Measurements from ENCODE around the gene NKX3-2. TPM values are rescaled to one million over a fixed set of nuclear protein-coding genes. Genes with fewer than 3 reads are reported as not detected.

NKX3-2 gene
- total RNA-seq, 6 experiments from 2014 or later = 0.07 to 0.17 (median 0.11) TPM; not detected in 1

DNA sequence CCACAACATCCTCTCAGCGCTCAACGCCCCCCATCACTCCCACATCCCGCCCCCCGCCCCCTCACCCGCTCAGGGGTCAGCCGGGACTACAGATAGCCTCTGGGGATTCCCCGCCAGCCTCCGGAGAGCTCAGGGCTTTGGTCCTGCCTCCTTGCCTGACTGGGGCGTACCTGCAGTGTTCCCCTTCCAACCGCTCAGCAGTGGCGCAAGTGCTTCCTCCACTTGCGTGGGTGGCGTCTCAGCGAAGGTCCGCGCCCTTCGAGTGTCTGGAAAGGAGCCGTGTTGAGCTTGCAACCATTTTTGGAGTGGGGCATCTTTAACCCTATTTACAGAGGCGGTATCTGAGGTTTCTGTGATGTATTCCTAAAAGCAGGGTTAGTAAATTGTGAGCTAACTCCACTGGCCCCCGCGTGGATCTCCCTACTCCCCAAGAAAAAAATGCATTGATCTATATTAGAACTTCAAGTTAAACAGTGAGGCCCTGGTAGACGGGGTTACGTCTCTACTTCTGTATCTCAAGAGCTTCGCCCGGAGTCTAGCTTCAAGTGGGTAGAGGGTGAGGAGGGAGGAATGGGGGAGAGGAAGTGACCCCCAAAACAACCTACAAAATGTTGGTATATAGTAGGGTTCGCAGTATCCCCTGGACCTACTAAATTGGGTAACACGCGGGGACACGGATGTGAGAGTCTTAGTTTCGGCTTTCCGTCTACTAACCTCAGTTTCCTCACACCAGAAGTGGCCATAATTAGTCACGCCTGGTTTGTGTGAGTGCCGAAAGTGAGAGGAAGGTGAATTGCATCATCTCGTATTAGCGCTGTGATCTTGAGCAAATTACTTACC lies 16.1 kb downstream of the NKX3-2 start:
- peaks cover 22% of the 10 kb centered on the region; the same call in 1 of the 2 replicates for H3K4me1 Mint-ChIP-seq (ENCODE audit: low read depth)
- no peak overlapping the region for H3K27ac Mint-ChIP-seq
- H3K9me3 Mint-ChIP-seq = peaks cover 13% of the 10 kb centered on the region; the same call in 1 of the 2 replicates
- H3K4me3 Mint-ChIP-seq = no peak overlapping the region
- TF ChIP-seq, protein P1, sequence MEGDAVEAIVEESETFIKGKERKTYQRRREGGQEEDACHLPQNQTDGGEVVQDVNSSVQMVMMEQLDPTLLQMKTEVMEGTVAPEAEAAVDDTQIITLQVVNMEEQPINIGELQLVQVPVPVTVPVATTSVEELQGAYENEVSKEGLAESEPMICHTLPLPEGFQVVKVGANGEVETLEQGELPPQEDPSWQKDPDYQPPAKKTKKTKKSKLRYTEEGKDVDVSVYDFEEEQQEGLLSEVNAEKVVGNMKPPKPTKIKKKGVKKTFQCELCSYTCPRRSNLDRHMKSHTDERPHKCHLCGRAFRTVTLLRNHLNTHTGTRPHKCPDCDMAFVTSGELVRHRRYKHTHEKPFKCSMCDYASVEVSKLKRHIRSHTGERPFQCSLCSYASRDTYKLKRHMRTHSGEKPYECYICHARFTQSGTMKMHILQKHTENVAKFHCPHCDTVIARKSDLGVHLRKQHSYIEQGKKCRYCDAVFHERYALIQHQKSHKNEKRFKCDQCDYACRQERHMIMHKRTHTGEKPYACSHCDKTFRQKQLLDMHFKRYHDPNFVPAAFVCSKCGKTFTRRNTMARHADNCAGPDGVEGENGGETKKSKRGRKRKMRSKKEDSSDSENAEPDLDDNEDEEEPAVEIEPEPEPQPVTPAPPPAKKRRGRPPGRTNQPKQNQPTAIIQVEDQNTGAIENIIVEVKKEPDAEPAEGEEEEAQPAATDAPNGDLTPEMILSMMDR (IDR thresholded peaks at IDR 0.05) = no peak
- no peak for DNase-seq
- peaks cover 83% of the 10 kb centered on the region for H3K27me3 Mint-ChIP-seq (ENCODE audit: insufficient read depth)
- no peaks in the 10 kb centered on the region for H3K36me3 Mint-ChIP-seq (ENCODE audit: low read depth)

DNA sequence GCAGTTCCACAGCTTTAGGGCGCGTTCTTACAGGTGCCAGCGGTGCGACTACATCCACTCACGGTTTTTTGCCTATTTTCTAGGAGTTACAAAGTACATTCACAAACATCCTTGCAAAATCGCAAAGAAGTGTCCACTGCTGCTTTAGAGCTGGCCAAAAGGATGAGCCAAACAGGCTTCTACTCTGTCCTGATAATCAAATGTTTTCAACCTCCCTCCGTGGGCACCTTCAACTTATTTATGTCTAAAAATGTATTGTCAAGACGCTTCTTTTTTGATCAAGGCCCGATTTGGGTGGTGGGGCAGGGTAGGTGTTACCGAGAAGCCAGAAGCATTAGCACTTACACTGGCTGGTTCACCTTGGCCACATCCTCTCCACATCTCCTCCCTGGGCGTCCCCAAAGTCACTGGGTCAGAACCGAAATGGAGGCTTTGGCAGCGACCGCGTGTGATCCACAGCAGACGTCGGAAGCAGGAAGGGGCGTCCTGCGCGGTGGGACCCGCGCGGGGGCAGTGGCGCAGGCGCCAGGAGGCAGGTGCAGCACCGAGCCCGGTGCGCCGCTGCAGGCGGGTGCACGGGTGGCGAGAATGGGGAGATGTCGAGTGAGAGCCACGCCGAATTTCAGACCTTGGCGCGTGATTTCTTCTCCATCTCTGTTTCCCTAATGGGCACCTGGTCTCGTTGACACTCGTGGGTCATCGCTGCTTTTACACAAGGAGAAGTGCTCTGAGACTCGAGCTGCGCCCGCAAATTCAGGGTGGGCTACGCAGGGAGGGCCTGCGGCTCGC lies 16.9 kb downstream of the NKX3-2 start:
- Mint-ChIP-seq H3K27ac (no peak overlapping the region), H3K4me1 (ENCODE audit: low read depth) (peaks cover 22% of the 10 kb centered on the region; the same call in 1 of the 2 replicates), H3K27me3 (ENCODE audit: insufficient read depth) (peaks cover 82% of the 10 kb centered on the region), H3K36me3 (ENCODE audit: low read depth) (no peaks in the 10 kb centered on the region), H3K4me3 (no peak overlapping the region), H3K9me3 (peaks cover 17% of the 10 kb centered on the region; the same call in 1 of the 2 replicates)
- TF ChIP-seq, protein P1 (IDR thresholded peaks at IDR 0.05) = no peak
- no peak for DNase-seq

DNA sequence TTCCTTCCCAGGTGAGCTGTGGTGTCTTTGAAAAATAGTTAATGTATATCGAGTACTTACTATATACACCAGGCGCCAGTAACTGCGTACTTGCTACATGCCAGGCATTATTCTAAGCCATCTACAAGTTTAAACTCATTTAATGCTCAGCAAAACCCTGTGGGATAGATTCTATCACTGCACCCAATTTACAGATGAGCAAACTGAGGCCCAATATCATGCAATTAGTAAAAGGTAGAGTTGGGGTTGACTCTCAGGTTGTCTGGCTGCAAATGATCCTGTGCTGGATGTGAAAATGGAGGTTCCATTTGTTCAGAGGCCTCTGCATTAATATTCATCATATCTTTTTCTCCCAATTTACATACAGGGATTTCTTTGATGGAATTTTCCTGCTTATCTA lies 17.6 kb downstream of the NKX3-2 start:
- H3K9me3 Mint-ChIP-seq = peaks cover 17% of the 10 kb centered on the region; the same call in 1 of the 2 replicates

DNA sequence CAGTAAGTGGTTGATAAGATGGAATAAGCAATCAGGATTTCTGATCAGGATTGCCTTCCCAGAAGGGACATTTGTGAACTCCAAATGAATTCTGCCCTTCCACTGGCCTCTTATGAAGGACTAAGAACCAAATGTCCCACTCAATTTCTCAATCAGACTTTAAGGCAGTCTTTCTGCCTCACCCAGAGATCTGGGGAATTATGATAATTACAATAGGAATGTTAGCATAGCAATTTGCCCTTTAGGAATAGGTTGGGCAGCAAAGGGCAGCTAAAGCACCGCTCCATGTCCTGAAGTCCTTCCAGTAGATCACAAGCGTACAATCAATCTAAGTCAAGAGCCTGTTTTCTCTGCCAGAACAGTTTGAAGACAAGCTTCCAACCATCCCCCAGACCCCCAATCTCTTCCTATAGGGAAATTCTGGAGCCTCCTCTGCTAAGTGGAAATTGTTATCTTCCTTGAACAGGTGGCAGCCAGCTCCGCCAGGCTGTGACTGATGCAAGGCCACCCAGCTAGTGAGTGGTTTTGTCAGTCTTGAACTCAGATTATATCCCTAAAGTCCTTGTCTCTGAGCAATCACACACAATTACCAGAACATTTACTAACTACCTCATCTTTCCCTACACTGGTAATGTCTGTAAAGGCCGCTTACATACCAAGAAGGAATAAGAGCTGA lies 18.6 kb downstream of the NKX3-2 start:
- Mint-ChIP-seq H3K9me3 (peaks cover 17% of the 10 kb centered on the region; the same call in 1 of the 2 replicates), H3K36me3 (ENCODE audit: low read depth) (no peaks in the 10 kb centered on the region), H3K27ac (no peak overlapping the region), H3K4me1 (ENCODE audit: low read depth) (peaks cover 22% of the 10 kb centered on the region; the same call in 1 of the 2 replicates), H3K4me3 (no peak overlapping the region), H3K27me3 (ENCODE audit: insufficient read depth) (peaks cover 77% of the 10 kb centered on the region)
- no peak for DNase-seq
- TF ChIP-seq, protein P1 (IDR thresholded peaks at IDR 0.05) = no peak

More for the DNA sequence above, 17.6 kb downstream of the NKX3-2 start:
- no peak overlapping the region for H3K4me3 Mint-ChIP-seq
- H3K36me3 Mint-ChIP-seq (ENCODE audit: low read depth) = no peaks in the 10 kb centered on the region
- peaks cover 85% of the 10 kb centered on the region for H3K27me3 Mint-ChIP-seq (ENCODE audit: insufficient read depth)
- TF ChIP-seq, protein P1 (IDR thresholded peaks at IDR 0.05) = no peak
- H3K4me1 Mint-ChIP-seq (ENCODE audit: low read depth) = peaks cover 22% of the 10 kb centered on the region; the same call in 1 of the 2 replicates
- DNase-seq = no peak
- no peak overlapping the region for H3K27ac Mint-ChIP-seq

Measured in HFFc6 (cell line).